ENCODE measurements around the gene DOCK2.

DOCK2 gene

DNA sequence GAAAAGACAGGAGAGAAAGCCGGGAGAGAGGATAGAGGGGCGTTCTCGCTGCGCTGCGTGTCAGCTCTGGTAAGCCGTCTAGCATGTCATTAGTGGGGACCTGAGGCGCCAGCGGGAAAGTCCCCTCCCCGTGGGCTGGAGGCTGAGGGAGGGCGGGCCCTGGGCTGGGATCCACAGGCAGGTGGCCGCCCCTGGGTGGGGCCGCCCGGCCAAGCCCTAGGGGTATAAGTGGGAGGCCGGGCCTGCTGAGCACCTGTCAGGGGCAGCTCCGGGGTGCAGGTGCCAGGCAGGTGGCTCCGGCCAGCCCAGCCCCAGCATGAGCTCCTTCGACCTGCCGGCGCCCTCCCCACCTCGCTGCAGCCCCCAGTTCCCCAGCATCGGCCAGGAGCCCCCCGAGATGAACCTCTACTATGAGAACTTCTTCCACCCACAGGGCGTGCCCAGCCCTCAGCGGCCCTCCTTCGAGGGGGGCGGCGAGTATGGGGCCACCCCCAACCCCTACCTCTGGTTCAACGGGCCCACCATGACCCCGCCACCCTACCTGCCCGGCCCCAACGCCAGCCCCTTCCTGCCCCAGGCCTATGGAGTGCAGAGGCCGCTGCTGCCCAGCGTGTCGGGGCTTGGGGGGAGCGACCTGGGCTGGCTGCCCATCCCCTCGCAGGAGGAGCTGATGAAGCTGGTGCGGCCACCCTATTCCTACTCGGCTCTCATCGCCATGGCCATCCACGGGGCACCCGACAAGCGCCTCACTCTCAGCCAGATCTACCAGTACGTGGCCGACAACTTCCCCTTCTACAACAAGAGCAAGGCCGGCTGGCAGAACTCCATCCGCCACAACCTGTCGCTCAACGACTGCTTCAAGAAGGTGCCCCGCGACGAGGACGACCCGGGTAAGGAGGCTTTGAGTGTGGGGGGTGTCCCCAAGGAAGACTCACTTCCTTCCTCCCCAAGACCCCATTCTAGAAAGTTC lies 468.9 kb downstream of the DOCK2 start, which contains the start of gene FOXI1:
TSS of gene FOXI1 (plus strand) at position 256 of the 970 bp plus-strand sequence. CDS start at position 317, 61 bp downstream.
- DNase-seq = peak in 2 of 3 donors; percentile 17 to 22

DNA sequence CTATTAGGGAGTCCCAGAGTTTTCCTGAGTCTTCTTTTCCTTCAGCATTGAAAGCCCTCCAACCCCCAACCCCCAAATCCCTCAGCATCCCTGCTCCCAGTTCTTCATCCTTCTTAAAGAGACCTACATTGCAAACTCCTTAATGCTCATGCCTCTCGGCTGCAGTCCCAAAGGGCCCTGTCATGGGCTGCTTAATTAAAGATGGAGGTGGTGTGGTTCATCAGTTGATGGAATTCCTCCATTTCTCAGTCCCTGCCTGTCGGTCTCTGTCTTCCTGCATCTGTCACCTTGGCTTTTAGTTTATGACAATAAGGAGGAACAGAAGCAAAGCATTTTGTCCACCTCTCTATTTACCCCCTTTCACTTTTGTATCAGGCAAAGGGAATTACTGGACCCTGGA lies 470.6 kb downstream of the DOCK2 start:
- no peak for DNase-seq

DNA sequence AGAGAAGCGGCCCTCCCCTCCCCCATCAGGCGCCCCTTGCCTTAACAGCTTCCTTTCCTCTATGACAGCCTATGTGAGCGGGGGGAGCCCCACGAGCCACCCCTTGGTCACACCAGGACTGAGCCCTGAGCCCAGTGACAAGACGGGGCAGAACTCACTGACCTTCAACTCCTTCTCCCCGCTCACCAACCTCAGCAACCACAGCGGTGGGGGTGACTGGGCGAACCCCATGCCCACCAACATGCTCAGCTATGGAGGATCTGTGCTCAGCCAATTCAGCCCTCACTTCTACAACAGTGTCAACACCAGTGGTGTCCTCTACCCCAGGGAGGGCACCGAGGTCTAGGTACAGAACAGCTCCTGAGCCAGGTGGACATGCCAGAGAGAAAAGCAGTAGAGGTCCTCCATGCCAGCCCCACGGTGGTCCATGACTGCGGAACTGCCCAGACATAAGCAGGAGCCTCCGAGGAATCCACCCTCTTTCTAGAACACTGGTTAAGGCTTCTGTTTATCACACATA lies 471.3 kb downstream of the DOCK2 start:
- no peak for DNase-seq

DNA sequence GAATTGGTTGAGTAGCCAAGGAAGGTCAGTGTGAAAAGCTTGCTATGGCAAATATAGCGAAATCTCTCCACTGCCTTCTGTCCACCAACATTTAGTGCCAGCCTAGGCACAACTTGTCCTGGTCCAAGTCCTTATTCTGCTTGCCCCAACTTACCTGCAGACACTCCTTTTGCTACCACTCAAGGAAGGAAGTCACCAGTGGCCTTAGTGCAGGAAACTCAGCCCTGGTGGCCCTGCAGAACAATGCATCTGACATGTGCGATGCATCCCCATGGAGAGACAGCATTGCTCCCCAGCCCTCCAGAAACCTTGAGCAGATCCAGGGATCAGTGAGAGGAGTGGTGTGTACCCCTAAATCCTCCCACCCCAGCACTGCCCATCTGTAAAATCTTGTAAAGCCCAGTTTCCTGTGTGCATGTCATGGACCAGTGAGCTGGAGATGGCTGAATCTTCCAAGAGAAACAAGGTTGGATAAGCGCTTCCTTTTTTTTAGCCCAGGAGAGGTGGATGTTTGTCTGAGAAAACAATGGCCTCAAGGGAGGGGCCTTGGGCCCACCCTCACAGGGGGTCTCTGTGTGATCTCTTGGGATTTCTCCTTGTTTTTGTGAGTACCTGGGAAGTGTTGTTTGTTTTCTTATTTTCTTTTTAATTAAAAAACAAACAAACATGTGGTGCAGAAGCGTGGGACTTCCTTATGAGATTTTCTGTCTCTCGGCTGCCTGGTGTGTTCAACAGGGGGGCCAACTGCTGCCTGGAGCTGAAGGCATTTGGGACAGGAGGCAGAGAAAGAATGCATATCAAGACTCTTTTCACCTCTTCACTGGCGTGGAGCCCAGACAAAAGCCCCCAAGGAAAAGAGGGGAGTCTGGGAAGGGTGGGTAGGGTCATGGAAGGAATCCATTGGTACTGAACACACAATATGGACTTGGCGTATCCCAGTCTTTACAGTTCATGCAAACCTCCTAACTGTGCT lies 472.3 kb downstream of the DOCK2 start:
- no peak for DNase-seq

DNA sequence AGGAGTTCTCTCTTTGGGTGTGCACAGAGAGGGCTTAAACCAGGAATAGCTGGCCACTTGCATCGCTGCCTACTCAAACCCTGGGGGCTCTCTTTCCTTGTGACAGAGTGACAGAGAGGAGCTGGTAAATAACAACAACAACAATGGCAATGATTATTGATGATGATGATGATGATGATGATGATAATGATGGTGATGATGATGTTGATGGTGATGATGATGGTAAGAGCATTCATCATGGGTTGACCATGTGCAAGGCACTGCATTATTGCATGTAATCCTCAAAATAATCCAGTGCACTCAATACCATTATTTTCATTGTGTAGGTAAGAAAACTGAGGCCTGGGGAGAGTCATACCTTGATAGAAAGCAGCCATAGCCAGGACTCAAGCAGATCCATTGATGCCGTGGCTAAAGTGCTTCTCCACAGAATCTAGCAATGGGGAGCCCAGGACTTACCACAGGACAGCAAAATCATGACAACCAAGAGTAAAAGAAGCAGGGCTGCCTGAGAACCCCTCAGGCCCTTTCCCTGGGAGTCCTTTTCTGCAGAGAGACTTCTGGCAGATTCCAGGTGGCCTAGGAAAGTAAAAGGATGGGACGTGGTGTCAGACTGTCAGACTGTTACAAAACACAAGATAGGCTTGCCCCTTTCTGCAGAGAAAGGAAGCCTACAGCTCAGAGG lies 473.5 kb downstream of the DOCK2 start:
- DNase-seq = no peak

DNA sequence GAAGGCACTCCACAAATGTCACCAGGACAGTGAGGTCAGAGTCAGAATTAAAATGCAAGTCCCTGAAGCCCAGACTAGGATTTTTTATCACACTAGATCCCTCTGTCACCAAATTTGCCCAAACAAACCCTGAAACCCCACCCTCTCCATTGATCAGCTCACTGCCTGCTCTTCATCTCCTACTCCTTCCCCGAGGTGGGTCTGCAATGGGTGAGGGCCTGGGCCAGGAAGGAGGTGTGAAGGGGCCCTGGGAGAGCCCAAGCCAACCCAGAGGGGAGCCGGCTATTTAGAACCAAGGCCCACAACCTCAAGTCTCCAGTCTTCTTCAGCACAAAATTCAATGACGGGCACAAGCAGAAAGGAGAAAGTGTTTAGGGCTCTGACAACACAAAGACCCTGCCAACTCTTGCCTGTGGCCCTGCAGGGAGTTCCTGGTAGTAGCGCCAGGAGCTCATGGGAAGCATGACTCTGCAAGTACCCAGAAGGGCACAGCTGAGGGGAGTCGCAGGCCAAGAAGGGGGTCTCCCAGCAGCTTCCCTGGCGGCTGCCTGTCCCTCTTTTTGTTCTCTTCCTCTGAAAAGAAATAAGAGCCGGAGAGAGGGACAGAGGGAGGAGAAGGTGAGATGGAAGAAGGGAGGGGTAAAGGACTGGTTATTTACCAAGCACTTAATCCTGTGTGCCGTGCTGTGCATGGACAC lies 474.2 kb downstream of the DOCK2 start:
- DNase-seq = no peak

DNA sequence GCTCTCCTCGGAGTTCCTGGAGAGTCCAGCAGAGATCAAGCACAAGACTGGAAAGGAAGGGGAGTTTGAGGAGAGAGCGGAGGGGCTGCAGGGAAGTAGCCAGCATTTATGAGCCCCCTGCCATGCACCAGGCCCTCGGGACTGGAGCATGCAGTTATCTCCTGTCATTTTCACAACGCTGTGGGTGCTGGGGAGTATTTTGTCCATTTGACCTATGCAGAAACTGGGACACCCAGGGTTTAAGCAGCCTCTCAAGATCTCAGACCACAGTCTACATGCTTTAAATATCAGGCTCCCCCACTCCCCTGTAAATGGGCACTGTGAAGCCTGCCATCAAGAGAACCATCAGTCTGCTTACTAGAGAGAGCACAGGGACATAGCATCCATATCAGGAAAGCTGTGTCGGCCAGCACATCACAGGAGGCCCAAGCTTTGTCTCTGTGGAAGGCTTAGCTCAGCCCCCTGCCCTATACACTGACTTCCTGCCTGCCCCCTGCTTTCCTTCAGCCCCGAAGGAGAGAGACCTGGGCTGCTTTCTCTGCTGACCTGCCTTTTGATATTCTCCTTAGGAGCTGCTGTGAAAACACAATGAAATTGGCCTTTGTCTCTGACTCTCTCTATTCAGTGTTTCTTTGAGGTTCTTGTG lies 475.9 kb downstream of the DOCK2 start:
- no peak for DNase-seq

DNA sequence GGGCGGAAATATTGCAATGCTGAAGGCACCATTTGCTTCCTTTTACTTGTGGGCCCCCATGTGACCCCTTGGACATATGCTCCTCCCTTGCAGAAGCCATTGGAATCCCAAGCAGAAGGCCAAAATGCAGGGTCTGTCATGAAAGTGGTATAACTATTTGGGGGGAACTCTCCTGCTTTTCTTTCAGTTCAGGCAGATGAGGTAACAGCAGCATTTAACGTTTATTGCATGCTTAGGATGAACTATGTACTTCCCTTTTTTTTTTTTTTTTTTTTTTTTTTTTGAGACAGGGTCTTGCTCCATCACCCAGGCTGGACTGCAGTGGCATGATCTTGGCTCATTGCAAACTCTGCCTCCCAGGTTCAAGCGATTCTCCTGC lies 476.4 kb downstream of the DOCK2 start:
- DNase-seq = peak; percentile 44 to 63 (median 55)

DNA sequence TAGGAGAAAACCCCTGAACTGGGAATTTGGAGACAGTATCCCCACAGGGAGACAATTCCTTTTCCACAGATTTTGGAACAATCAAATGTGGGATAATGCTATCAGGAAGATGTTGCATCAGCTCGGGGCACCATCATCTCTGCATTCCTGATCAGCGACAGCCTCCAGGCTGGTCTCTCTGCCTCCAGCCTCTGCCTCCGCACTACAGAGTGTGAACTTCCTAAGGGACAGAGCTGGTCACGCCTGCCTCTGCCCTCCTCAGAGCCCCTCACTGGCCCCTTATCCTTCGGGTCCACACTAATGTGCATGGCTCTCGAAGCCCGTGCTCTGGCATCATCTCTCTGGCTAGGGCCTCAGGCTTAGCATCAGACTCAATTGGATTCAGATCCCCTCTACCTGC lies 477.2 kb downstream of the DOCK2 start:
- no peak for DNase-seq

DNA sequence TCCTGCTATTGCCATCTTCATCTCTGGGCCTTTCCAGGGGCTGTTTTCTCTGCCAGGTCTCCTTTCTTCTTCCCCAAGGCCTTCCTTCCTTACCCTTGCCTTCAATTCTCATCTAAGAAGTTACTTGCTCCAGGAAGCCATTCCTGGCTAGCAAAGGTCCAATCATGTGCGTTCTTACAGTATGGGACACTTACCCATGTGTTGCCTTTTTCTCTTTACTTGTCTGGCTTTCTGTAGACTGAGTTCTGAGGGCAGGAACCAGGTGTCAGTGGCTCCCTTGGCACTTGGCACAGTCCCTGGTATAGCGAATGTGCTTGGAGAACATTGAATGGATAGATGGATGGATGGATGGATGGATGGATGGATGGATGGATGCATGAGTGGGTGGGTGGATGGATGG lies 478.9 kb downstream of the DOCK2 start:
- DNase-seq = no peak

DNA sequence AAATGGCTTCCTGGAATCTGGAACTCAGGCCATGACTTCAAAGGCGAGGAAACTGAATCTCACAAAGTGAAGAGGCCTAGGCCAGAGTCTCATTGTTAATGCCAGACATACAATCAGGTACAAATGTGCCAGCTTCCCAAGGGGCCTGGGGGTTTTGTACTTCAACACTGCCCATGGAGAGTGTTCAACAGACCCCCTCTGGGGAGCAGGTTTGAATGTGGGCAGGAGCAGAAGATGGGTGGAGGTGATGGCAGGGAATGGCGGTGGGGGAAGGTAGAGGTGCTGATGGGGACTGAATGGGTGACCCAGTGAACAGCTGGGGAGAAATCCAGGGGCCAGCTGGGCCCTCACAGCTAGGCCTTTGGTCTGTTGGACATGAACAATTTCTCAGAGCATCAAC lies 480.7 kb downstream of the DOCK2 start:
- DNase-seq = no peak

DNA sequence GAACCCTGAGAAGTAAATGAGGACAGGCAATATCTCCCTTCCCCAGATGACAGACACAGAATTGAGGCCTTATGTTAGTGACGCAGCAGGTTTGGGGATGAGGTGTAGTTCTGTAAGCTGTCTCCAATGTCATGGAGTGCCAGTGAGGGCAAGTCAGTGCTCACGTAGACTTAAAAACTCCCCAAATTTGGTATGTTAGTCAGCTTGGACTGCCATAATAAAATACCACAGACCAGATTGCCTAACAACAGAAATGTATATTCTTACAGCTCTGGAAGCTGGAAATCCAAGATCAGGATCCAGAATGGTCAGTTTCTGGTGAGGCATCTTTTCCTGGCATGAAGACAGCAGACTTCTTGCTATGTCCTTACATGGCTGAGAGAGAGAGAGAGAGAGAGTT lies 483.5 kb downstream of the DOCK2 start:
- no peak for DNase-seq

DNA sequence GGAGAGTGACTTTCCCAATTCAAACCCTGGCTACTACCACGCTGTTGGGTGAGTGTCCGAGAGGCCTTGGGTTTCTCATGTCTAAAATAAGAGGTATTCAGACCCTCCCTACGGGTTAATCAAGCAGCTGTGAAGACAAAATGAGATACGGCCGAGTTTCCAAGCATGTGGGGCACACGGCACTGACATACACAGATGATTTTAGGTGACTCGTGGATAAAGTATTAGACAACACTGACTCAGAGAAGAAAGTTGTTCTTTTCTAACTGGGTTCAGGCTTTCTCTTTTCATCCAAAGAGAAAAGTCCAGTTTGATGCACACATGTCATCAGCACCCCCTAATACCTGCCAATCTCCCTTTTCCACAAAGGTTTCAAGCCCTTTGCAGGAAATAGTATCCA lies 484.2 kb downstream of the DOCK2 start:
- DNase-seq = no peak

DNA sequence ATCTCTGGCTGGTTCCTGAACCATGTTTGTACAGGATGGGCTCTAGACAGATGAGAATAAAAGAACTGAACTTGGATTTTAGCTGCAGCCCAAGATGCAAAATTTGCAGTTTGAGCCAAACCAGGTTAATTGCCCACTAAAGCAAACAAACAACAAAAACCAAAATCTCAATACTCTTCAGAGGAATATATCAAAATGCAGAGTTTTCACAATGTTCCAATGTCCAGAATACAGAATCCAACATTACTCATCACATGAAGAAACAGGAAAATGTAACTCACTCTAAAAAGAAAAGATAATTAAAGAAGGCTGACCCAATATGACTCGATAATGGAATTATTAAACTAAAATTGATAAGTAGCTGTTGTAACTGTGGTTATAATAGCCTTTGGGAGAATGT lies 489.0 kb downstream of the DOCK2 start:
- DNase-seq = no peak

DNA sequence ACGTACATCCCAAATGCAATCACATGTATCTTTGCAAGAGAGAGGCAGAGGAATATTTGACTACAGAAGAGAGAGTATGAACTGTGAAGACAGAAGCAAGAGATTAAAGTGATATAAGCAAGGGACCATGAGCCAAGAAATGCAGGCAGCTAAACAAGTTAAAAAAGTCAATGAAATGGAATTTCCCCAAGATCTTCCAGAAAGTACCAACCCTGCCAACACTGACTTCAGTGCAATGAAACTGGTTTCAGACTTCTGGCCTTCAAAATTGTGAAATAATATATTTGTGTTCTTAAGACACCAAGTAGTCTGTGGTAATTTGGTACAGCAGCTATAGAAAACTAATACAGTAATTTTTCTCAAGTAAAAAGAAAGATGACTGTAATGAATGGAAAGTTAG lies 489.6 kb downstream of the DOCK2 start:
- DNase-seq = peak in 2 of 3 donors; percentile 17 to 25

DNA sequence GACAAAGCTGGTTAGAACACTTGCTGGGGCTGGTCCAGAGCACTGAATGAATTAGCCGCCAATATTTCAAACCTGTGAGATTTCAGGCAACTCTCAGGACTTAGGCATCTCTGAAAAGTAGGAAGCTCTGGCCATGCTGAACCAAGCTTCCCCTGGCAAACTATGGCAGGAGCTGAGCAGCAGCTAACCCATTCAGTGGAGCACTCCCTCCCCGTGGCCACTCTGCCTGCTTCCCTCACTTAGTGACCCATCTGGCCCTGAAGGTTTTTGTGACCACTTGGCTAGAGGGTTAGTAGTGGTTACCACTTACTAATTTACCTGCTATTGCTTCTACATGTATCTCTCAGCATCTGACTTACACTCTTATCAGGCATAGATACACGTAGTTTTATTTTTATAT lies 494.2 kb downstream of the DOCK2 start:
- no peak for DNase-seq

DNA sequence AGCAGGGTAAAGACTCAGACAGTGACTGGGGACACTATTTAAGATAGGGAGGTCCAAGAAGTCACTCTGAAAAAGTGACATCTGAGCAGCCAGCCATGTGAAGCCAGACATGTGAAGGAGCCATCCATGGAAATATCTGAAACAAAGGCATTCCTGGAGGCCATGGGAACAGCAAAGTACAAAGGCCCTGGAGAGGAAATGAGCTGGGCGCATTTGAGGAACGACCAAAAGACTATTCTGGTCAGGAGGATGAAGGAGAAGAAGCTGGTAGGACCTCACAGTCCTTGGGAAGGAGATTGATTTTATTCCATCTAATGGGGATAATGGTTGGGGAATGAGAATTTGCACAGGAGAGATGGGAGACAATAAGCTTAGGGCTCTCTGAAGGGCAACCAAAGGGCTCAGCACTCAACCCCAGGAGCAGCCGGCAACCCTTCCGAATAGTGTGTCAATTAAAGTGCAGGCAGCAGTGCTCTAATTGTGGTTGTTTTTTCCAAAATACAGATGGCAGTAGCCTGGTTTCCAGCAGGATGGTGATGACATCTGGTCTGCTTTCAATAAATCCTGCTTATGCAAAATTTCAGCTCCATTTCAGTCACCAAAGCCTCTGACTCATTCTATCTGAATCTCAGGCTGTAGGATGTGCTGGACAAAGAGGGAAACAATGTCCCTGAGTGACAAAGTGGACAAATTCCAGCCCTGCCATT lies 495.3 kb downstream of the DOCK2 start:
- peak in 2 of 3 donors; percentile 17 to 26 for DNase-seq
